GM21381 (cell line): ENCODE measurements around the gene VLDLR.

Experiments
- ATAC-seq: cut with Tn5 transposase; IDR thresholded peaks from one replicate; pipeline ENCODE4 v1.9.1; 2021; ENCODE audit warnings: mild to moderate bottlenecking, moderate library complexity; ENCODE audit not compliant: unreplicated experiment

The VLDLR gene

DNA sequence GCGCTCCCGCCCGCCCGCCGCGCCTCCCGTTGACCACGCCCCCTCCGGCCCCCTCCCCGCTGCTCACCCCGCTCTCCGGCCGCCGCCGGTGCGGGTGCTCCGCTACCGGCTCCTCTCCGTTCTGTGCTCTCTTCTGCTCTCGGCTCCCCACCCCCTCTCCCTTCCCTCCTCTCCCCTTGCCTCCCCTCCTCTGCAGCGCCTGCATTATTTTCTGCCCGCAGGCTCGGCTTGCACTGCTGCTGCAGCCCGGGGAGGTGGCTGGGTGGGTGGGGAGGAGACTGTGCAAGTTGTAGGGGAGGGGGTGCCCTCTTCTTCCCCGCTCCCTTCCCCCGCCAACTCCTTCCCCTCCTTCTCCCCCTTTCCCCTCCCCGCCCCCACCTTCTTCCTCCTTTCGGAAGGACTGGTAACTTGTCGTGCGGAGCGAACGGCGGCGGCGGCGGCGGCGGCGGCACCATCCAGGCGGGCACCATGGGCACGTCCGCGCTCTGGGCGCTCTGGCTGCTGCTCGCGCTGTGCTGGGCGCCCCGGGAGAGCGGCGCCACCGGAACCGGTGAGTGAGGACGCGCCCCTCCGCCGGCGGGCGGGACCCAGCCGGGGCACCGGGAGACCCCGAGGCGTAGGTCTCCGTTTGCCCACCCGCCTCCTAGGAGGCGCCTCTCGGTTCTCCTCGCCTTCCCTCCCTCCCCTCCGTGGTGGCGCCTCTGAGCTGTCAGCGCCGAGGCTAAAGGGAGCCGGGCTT, at the start of gene VLDLR:
TSS of gene VLDLR (plus strand) at position 66 of the 739 bp plus-strand sequence. CDS start at position 469, 403 bp downstream.
- ATAC-seq, result peak; percentile 35

- ATAC-seq, result no peak
Observed at GRCh38 chr9:2574203-2574602, 47.4 kb upstream of the VLDLR start.

GRCh38 chr9:2576631-2577030, 45.0 kb upstream of the VLDLR start:
- no peak for ATAC-seq

DNA sequence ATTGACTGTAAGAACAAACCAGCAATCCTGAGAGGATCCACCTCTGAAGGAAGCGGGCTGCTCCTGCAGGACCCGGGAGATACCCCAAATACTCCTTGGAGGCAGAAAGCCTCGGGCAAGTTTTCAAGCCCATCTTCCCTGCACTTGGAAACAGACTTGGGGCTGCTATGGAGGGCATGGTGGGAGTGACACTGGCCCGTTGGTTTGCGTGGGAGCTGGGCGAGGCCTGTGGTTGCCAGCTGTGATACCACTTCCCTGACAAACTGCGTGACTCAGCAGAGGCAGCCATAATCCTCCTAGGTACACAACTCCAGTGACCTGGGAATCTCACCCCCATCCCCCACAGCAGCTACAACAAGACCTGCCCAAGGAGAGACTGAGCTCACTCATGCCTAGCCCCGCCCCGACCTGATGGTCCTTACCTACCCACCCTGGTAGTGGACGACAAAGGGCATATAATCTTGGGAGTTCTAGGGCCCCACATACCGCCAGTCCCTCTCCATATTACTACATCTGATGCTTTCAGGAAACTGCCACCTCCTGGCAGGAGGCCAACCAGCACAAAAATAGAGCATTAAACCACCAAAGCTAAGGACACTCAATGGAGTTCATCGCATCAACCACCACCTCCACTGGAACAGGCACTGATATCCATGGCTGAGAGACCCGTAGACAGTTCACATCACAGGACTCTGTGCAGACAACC, 38.1 kb upstream of the VLDLR start:
- ATAC-seq, result no peak

- no peak for ATAC-seq
Observed at GRCh38 chr9:2591967-2592366, 29.6 kb upstream of the VLDLR start.

DNA sequence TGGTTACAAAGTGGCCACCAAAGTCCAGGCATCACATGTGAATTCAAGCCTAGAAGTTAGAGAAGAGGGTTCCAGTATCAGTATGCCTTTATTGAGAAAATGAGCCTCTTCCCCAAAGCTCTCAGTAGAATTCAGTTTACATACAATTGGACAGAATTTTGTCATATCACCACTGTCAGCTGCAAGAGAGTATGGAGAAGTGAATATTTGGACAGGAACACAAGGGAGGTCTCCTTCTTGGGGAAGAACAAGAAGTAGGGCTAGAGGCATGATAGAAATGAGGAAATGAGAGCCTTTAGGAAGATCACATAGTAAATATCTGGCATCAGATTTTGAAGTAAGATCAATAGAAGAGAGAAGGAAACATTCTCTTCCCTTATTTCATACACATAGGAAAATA, 27.8 kb upstream of the VLDLR start:
- ATAC-seq, result no peak

- no peak for ATAC-seq
Observed at GRCh38 chr9:2595973-2596372, 25.6 kb upstream of the VLDLR start.

DNA sequence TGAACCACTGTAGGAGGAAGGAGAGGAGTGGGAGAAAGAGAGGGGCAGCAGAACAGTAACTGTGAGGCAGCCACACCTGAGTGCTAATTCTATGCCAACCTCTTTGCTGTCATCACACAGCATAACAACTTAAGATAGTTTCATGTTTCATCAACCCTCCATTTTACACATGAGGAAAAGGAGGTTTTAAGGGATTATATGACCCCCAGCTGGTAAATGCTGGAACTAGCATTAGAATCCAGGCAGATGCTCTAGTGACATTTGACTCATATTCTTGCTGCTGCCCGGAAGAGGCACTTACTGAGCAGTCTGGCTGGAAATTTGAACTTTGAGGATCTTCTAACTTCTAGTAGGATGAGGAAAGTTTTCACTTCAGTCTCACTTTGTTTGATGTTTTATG, 24.1 kb upstream of the VLDLR start:
- ATAC-seq, result no peak

DNA sequence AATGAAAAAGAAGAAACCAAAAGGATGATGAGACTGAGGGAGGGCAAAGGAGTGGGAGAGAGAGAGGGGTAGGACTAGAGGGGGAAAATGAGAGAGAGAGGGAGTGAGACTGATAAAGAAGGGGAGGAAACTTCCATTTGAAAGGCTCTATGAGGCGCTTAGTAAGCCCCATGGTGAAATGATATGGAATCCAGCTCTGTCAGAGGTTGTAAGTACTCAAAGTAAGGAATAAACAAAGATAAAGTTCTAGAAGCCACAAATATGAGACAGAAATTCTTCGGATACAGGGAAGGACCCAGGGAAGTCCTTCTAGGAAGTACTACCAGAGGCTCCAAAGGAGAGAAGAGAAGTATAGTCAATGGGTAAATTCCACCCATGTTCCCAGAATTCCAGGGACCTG, 21.7 kb upstream of the VLDLR start:
- ATAC-seq, result no peak

DNA sequence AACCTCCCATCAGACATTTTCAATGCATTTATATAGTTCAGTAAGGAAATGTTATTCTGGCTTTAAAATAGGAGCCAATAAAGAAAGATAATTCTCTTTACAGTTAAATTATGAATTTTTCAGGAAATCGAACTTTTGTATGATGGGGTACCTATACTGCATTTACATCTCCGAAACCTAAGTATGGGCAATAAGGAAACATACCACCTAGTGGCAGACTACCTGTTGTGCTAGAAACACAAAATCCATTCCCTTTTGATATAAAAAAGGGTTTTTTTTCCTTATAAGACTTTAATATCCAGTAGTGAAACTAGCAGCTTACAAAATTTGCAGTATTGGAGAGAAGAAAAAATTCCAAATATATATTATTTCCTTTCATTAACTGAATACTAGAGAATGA, 21.3 kb upstream of the VLDLR start:
- ATAC-seq, result no peak

GRCh38 chr9:2601785-2602378, 19.7 kb upstream of the VLDLR start:
- no peak for ATAC-seq

DNA sequence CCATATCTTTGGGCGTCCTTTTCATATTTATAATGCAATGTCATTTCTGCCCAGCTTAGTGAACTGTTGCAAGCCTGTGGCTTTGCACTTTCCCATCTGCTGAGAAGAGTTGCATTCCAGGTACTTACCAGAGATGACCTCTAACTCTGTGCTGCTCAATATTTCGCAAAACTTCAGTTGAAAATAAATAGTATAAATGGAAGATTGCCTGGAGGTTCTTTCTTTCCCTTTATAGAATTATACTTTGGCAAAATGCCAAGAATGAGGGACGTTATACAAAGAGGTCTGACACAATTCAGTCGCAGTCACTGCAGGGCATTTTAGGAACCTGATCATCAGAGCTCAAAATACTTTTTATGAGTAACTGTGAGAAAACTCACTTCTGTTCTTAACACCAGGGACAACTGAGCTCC, 18.9 kb upstream of the VLDLR start:
- no peak for ATAC-seq

DNA sequence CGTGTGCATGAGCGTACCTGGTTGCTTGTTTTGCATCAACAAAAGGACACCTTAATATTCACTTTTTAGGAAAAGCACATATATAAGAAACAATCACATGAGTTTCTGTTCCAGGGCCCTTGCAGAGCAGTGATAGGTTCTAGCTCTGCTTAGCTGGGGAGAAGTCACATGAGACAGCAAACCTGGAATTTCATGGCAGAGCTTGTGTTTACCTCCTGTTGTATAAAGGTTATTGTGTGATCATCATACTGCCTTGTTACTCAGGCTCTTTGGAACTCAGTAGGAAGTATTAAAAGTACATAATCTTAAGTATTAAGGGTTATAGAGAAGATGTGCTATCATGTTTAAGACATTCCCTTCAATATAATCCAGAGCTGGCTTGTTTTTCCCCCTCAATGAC, 18.0 kb upstream of the VLDLR start:
- ATAC-seq, result no peak

DNA sequence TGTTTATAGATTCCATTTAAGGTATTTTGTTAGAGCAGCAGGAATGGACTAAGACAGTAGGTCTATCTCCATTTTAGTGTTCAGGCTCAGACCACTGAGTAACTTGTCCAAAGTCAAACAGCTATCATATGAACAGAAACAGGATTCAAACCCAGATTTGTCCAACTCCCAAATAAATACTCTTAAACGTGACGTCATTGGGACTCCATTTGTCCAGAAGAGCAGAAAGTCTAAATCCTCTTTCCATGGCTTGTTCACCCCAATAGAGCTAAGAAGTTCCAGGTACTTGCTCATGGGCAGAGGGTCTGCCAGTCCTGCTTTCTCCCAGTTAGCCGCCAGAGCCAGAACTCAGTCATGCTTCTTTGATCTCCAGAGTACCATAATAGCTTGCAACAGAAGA, 16.3 kb upstream of the VLDLR start:
- ATAC-seq, result no peak

- ATAC-seq, result no peak
Observed at GRCh38 chr9:2608276-2608675, 13.3 kb upstream of the VLDLR start.

- no peak for ATAC-seq
Observed at GRCh38 chr9:2610985-2611384, 10.6 kb upstream of the VLDLR start.

- ATAC-seq, result no peak
Observed at GRCh38 chr9:2611961-2612360, 9.6 kb upstream of the VLDLR start.

GRCh38 chr9:2613730-2614271, 7.8 kb upstream of the VLDLR start:
- no peak for ATAC-seq

DNA sequence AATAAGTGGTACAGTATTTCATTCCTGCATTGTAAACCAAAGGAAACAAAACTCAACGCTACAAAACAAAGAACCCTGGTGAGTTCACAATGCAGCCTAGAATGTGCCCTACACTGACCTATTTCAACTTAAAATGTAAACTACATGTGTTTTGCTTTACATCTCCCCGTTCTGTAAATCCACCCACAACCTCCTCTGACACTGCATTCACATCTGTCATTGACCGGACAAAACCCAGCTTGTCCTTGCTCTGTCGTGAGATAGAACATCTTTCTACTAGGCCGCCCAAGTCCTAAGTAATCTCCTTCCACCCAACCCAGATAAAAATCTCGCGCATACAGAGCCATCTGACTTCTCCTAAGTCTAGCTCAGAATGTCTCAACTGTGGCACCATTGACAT, 6.1 kb upstream of the VLDLR start:
- no peak for ATAC-seq

DNA sequence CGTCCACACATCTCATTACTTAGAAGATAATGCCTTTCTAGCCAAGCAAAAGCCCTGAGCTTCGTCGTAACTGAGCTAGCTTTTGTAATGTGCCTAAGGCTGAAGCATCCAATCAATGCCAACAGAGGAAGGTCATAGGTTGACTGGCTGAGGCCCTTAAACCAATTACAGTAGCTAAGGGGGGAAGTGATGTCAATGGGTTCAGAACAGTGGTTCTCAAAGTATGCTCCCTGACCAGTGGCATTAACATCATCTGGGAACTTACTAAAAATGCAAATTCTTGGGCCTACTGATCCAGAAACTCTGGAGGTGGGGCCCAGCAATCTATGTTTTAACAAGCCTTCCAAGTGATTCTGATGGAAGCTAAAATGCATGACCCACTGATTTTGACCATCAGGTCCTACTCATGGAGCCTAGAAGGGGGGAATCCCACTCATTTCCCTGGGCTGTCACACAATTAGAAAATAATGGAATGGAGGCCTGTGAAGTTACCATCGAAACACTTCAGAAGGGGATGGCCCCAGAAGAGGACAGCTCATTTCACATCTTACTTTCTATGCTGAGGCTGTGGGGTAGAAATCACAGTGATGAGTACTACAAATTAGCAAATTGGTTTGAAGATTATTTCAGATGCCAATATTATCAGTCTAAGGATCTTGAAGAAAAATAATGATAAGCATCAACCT, 4.8 kb upstream of the VLDLR start:
- no peak for ATAC-seq

- ATAC-seq, result no peak
Observed at GRCh38 chr9:2618289-2618688, 3.3 kb upstream of the VLDLR start.
